Neural crest cell (in vitro differentiated cells): ENCODE data around the gene ZBTB40. TPM values are rescaled to one million over a fixed set of nuclear protein-coding genes. Genes with fewer than 3 reads are reported as not detected.

ENCODE experiments used
- DNase-seq: peaks from one replicate; pipeline ENCODE4 v3.0.0; 2021; ENCODE audit warnings: low read depth, mixed read lengths, low spot score
- H3K27ac Mint-ChIP-seq: one replicate; pipeline ENCODE4 v1.8.0; 2021; ENCODE audit warnings: mild to moderate bottlenecking, mixed read lengths; ENCODE audit not compliant: unreplicated experiment
- H3K27me3 Mint-ChIP-seq: 2 replicates; pipeline ENCODE4 v1.8.0; 2021; ENCODE audit warnings: low read depth, mild to moderate bottlenecking, mixed read lengths
- H3K36me3 Mint-ChIP-seq: 2 replicates; pipeline ENCODE4 v1.8.0; 2021; ENCODE audit warnings: low read depth, mild to moderate bottlenecking, mixed read lengths
- H3K4me1 Mint-ChIP-seq: 2 replicates; pipeline ENCODE4 v1.8.0; 2021; ENCODE audit warnings: mixed read lengths
- H3K4me3 Mint-ChIP-seq: one replicate; pipeline ENCODE4 v1.8.0; 2021; ENCODE audit warnings: mild to moderate bottlenecking, mixed read lengths
- H3K9me3 Mint-ChIP-seq: 2 replicates; pipeline ENCODE4 v1.8.0; 2021; ENCODE audit warnings: mixed read lengths
- CTCF ChIP-seq: fragments of 200-600 bp; sonication (generic); conservative IDR thresholded peaks from 2 replicates; pipeline ENCODE4 v1.5.0; 2021; ENCODE audit warnings: antibody characterized with exemption, mild to moderate bottlenecking
- total RNA-seq: library from RNA; stranded (reverse); gene quantifications from 2 replicates; pipeline ENCODE4 v1.2.1, GENCODE V29; 2021

ZBTB40 gene
- total RNA-seq, 1 donor from 2014 or later: 31.8 TPM

GRCh38 chr1:22489823-22490222, 38.2 kb downstream of the ZBTB40 start:
- Mint-ChIP-seq H3K4me1 (peaks cover 7% of the 10 kb centered on the region), H3K27me3 (no peaks in the 10 kb centered on the region), H3K4me3 (no peak overlapping the region), H3K36me3 (peaks cover 20% of the 10 kb centered on the region), H3K9me3 (peaks cover 3% of the 10 kb centered on the region), H3K27ac (no peak overlapping the region)
- TF ChIP-seq CTCF: no peak
- DNase-seq: no peak

GRCh38 chr1:22490309-22490708, 38.7 kb downstream of the ZBTB40 start:
- no peak for TF ChIP-seq CTCF
- H3K36me3 Mint-ChIP-seq: peaks cover 17% of the 10 kb centered on the region
- H3K9me3 Mint-ChIP-seq: peaks cover 3% of the 10 kb centered on the region
- H3K4me1 Mint-ChIP-seq: peaks cover 10% of the 10 kb centered on the region
- H3K4me3 Mint-ChIP-seq: no peak overlapping the region
- no peak for DNase-seq
- H3K27ac Mint-ChIP-seq: no peak overlapping the region
- no peaks in the 10 kb centered on the region for H3K27me3 Mint-ChIP-seq

GRCh38 chr1:22491995-22492715, 40.5 kb downstream of the ZBTB40 start:
- H3K36me3 Mint-ChIP-seq: peaks cover 14% of the 10 kb centered on the region
- no peak for TF ChIP-seq CTCF
- no peak overlapping the region for H3K4me3 Mint-ChIP-seq
- DNase-seq: no peak
- H3K4me1 Mint-ChIP-seq: peaks cover 3% of the 10 kb centered on the region
- no peaks in the 10 kb centered on the region for H3K9me3 Mint-ChIP-seq
- H3K27me3 Mint-ChIP-seq: no peaks in the 10 kb centered on the region
- no peak overlapping the region for H3K27ac Mint-ChIP-seq

- Mint-ChIP-seq H3K4me1 (peaks cover 7% of the 10 kb centered on the region), H3K27ac (no peak overlapping the region), H3K27me3 (no peaks in the 10 kb centered on the region), H3K4me3 (no peak overlapping the region), H3K36me3 (peaks cover 14% of the 10 kb centered on the region), H3K9me3 (no peaks in the 10 kb centered on the region)
- DNase-seq: no peak
- no peak for TF ChIP-seq CTCF
Observed at GRCh38 chr1:22494144-22494543, 42.5 kb downstream of the ZBTB40 start.

GRCh38 chr1:22494943-22495579, 43.4 kb downstream of the ZBTB40 start:
- Mint-ChIP-seq H3K36me3 (peaks cover 14% of the 10 kb centered on the region), H3K27ac (no peak overlapping the region), H3K4me3 (no peak overlapping the region), H3K27me3 (no peaks in the 10 kb centered on the region), H3K9me3 (no peaks in the 10 kb centered on the region), H3K4me1 (peaks cover 14% of the 10 kb centered on the region)
- no peak for DNase-seq
- no peak for TF ChIP-seq CTCF
